NCI-H1417 treated with DMSO at 0.1 percent for 48 hours (cell line): ENCODE data around the gene MAGI3.

Experiments
- DNase-seq: peaks from one replicate; lab custom pipeline; 2025; lab: John Stamatoyannopoulos, UW

The MAGI3 gene

GRCh38 chr1:113389953-113390834 lies at the start of gene MAGI3:
TSS of gene MAGI3 (plus strand) at chr1:113390515. CDS start at chr1:113391034, 519 bp downstream.
- DNase-seq: peak; percentile 90

GRCh38 chr1:113353580-113353979 lies 36.7 kb upstream of the MAGI3 start:
- DNase-seq: no peak

GRCh38 chr1:113363935-113364334 lies 26.4 kb upstream of the MAGI3 start:
- no peak for DNase-seq

- no peak for DNase-seq
These were observed 21.3 kb upstream of the MAGI3 start for GRCh38 chr1:113369040-113369439.

- no peak for DNase-seq
These were observed 20.6 kb upstream of the MAGI3 start for GRCh38 chr1:113369699-113370098.

GRCh38 chr1:113370868-113371267 lies 19.4 kb upstream of the MAGI3 start:
- no peak for DNase-seq

GRCh38 chr1:113372546-113372945 lies 17.8 kb upstream of the MAGI3 start:
- DNase-seq: no peak

- DNase-seq: no peak
These were observed 16.7 kb upstream of the MAGI3 start for GRCh38 chr1:113373644-113374043.

- no peak for DNase-seq
These were observed 14.4 kb upstream of the MAGI3 start for GRCh38 chr1:113375878-113376277.

GRCh38 chr1:113380075-113380474 lies 10.2 kb upstream of the MAGI3 start:
- DNase-seq: no peak

GRCh38 chr1:113388017-113388620 lies 2.2 kb upstream of the MAGI3 start:
- no peak for DNase-seq

- no peak for DNase-seq
These were observed 1.5 kb upstream of the MAGI3 start for GRCh38 chr1:113388621-113389358.

GRCh38 chr1:113389359-113389952 lies 859 bp upstream of the MAGI3 start:
- DNase-seq: no peak

GRCh38 chr1:113390871-113391648 lies 745 bp downstream of the MAGI3 start:
- DNase-seq: no peak

- DNase-seq: no peak
These were observed 1.4 kb downstream of the MAGI3 start for GRCh38 chr1:113391649-113392271.

GRCh38 chr1:113392541-113393128 lies 2.3 kb downstream of the MAGI3 start:
- no peak for DNase-seq

GRCh38 chr1:113394043-113394862 lies 3.9 kb downstream of the MAGI3 start:
- no peak for DNase-seq

GRCh38 chr1:113394863-113395259 lies 4.5 kb downstream of the MAGI3 start:
- no peak for DNase-seq

GRCh38 chr1:113396102-113396501 lies 5.8 kb downstream of the MAGI3 start:
- no peak for DNase-seq

GRCh38 chr1:113396585-113396984 lies 6.3 kb downstream of the MAGI3 start:
- DNase-seq: no peak
